Astrocyte (in vitro differentiated cells and primary cell): ENCODE data around the gene SYT6. TPM values are rescaled to one million over a fixed set of nuclear protein-coding genes. Genes with fewer than 3 reads are reported as not detected.

Source experiments
- DNase-seq: peaks from one replicate; pipeline ENCODE4 v3.0.0-alpha.2; 2010; ENCODE audit warnings: low read depth
- FAIRE-seq: peaks from 2 replicates; lab custom pipeline; 2011; peaks lifted over from hg19 to GRCh38; lab: Jason Lieb, UNC
- H2AFZ ChIP-seq: 2 replicates; pipeline ENCODE4 v1.6.0; 2012; ENCODE audit warnings: low read depth, low read length, inconsistent platforms
- H3K27ac ChIP-seq: 2 replicates; pipeline ENCODE4 v1.5.1; 2011; ENCODE audit warnings: low read depth, low read length, inconsistent platforms
- H3K27me3 ChIP-seq: 2 replicates; pipeline ENCODE4 v1.6.0; 2011; ENCODE audit warnings: low read length, inconsistent platforms; ENCODE audit not compliant: insufficient read depth
- H3K36me3 ChIP-seq: 2 replicates; pipeline ENCODE4 v1.5.1; 2011; ENCODE audit warnings: low read length, inconsistent platforms; ENCODE audit not compliant: insufficient read depth
- H3K4me1 ChIP-seq: 2 replicates; pipeline ENCODE4 v1.5.1; 2011; ENCODE audit warnings: low read length, inconsistent platforms; ENCODE audit not compliant: insufficient read depth
- H3K4me2 ChIP-seq: 2 replicates; pipeline ENCODE4 v1.6.0; 2012; ENCODE audit warnings: low read length, inconsistent platforms
- H3K4me3 ChIP-seq: 2 replicates; pipeline ENCODE4 v1.5.1; 2011; ENCODE audit warnings: low read depth, mild to moderate bottlenecking, low read length, inconsistent platforms; ENCODE audit not compliant: insufficient read depth
- H3K79me2 ChIP-seq: 2 replicates; pipeline ENCODE4 v1.6.0; 2012; ENCODE audit warnings: mild to moderate bottlenecking, low read length, inconsistent platforms; ENCODE audit not compliant: insufficient read depth
- H3K9ac ChIP-seq: 2 replicates; pipeline ENCODE4 v1.6.0; 2012; ENCODE audit warnings: mild to moderate bottlenecking, low read length, inconsistent platforms
- H3K9me3 ChIP-seq: 2 replicates; pipeline ENCODE4 v1.5.1; 2012; ENCODE audit warnings: low read depth, mild to moderate bottlenecking, low read length, inconsistent platforms; ENCODE audit not compliant: insufficient read depth
- H4K20me1 ChIP-seq: 2 replicates; pipeline ENCODE4 v1.6.0; 2012; ENCODE audit warnings: low read length, inconsistent platforms; ENCODE audit not compliant: insufficient read depth
- H3K27ac Mint-ChIP-seq: one replicate; pipeline ENCODE4 v1.8.0; 2021; ENCODE audit warnings: mild to moderate bottlenecking, mixed read lengths; ENCODE audit not compliant: unreplicated experiment
- H3K27me3 Mint-ChIP-seq: one replicate; pipeline ENCODE4 v1.8.0; 2021; ENCODE audit warnings: low read depth, mixed read lengths; ENCODE audit not compliant: unreplicated experiment
- H3K36me3 Mint-ChIP-seq: one replicate; pipeline ENCODE4 v1.8.0; 2021; ENCODE audit warnings: low read depth, mixed read lengths; ENCODE audit not compliant: unreplicated experiment
- H3K4me1 Mint-ChIP-seq: one replicate; pipeline ENCODE4 v1.8.0; 2021; ENCODE audit warnings: low read depth, mixed read lengths; ENCODE audit not compliant: unreplicated experiment
- H3K4me3 Mint-ChIP-seq: one replicate; pipeline ENCODE4 v1.8.0; 2021; ENCODE audit warnings: mild to moderate bottlenecking, moderate library complexity, mixed read lengths; ENCODE audit not compliant: unreplicated experiment
- H3K9me3 Mint-ChIP-seq: one replicate; pipeline ENCODE4 v1.8.0; 2021; ENCODE audit warnings: mild to moderate bottlenecking, mixed read lengths; ENCODE audit not compliant: unreplicated experiment
- EZH2 ChIP-seq: IDR thresholded peaks from 2 replicates; pipeline ENCODE4 v1.6.1; 2012; ENCODE audit warnings: mild to moderate bottlenecking, low read length, inconsistent platforms; ENCODE audit not compliant: insufficient read depth
- total RNA-seq: library from RNA; stranded (reverse); gene quantifications from 2 replicates; pipeline ENCODE4 v1.2.1, GENCODE V29; 2021
- TF ChIP-seq, protein P1 (sequence below): IDR thresholded peaks from 2 replicates; pipeline ENCODE4 v1.5.1; 2011; ENCODE audit warnings: low read depth, mild to moderate bottlenecking, inconsistent platforms, low read length, moderate library complexity; ENCODE audit not compliant: insufficient read depth

SYT6 gene
- total RNA-seq, 1 donor from 2014 or later: 0.39 TPM

DNA sequence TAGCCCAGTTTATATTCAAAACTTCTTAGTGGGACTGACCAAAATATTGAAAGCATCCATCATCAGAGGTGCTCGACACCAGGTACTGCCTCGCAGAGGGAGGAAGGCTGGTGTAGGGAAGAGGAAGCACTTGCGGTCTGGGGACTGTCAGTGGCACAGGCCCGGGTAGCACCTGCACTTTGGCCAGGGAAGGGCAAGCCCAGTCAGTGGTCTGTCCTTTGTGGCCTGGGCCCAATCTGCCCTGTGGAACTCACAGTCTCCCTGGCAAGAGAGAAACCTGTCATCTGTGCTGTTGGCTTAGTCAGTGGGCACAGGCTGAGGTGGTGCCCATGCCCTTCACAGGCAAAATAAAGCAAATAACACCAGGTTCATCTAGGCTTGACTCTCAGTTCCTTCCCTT is 77.4 kb downstream of the SYT6 start:
- H3K4me2 ChIP-seq: no peak overlapping the region
- no peak overlapping the region for H2AFZ ChIP-seq

DNA sequence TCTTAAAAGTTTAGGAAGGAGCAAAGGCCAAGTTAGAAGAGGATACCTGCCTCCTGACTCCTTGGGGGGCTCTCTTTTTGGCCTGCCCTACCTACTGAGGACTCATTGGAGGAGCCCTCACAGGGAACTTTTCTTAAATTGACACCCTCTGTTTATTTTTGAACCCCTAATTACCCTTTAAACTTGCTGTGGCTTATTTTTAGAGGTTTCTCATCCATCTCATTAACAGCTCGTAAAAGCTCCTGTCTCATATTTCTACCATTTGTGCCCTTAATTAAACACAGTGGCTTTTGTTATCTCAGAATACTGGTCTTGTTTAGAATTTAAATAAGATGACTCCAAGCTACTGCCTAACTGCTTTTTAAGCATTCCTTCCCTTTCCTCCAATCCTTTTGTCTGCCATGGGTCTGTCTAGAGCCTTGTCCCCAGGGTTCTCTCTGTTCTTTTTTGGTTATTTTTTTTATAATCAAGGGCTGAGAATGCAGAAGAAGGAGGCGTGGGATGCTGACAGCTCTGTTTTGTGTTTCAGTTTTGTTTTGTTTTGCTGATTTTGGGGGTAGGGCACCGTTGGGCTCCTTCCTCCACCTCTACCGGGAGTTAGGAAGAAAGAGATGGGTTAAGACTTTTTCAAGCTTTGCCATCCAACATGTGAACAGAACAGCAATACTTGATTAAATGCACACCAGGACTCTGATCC is 78.0 kb downstream of the SYT6 start:
- Histone ChIP-seq H3K27ac (no peak overlapping the region), H2AFZ (no peak overlapping the region), H3K4me2 (no peak overlapping the region), H3K9me3 (peaks cover 6% of the 10 kb centered on the region), H3K27me3 (no peaks in the 10 kb centered on the region), H3K36me3 (no peaks in the 10 kb centered on the region), H3K4me1 (no peaks in the 10 kb centered on the region), H3K79me2 (no peaks in the 10 kb centered on the region), H3K4me3 (no peak overlapping the region), H4K20me1 (no peaks in the 10 kb centered on the region), H3K9ac (no peak overlapping the region)
- Mint-ChIP-seq H3K9me3 (peaks cover 18% of the 10 kb centered on the region), H3K27me3 (peaks cover 19% of the 10 kb centered on the region), H3K4me1 (no peaks in the 10 kb centered on the region), H3K4me3 (no peak overlapping the region), H3K36me3 (no peaks in the 10 kb centered on the region), H3K27ac (no peak overlapping the region)
- no peak for DNase-seq
- TF ChIP-seq, protein P1, sequence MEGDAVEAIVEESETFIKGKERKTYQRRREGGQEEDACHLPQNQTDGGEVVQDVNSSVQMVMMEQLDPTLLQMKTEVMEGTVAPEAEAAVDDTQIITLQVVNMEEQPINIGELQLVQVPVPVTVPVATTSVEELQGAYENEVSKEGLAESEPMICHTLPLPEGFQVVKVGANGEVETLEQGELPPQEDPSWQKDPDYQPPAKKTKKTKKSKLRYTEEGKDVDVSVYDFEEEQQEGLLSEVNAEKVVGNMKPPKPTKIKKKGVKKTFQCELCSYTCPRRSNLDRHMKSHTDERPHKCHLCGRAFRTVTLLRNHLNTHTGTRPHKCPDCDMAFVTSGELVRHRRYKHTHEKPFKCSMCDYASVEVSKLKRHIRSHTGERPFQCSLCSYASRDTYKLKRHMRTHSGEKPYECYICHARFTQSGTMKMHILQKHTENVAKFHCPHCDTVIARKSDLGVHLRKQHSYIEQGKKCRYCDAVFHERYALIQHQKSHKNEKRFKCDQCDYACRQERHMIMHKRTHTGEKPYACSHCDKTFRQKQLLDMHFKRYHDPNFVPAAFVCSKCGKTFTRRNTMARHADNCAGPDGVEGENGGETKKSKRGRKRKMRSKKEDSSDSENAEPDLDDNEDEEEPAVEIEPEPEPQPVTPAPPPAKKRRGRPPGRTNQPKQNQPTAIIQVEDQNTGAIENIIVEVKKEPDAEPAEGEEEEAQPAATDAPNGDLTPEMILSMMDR: no peak
- TF ChIP-seq EZH2: no peak
- FAIRE-seq: no peak

More for the DNA sequence above, 77.4 kb downstream of the SYT6 start:
- H3K27ac ChIP-seq: no peak overlapping the region
- H3K9me3 Mint-ChIP-seq: peaks cover 18% of the 10 kb centered on the region
- H3K4me1 ChIP-seq: no peaks in the 10 kb centered on the region
- H3K79me2 ChIP-seq: no peaks in the 10 kb centered on the region
- H3K36me3 ChIP-seq: no peaks in the 10 kb centered on the region
- H3K27ac Mint-ChIP-seq: no peak overlapping the region
- H3K9me3 ChIP-seq: peaks cover 6% of the 10 kb centered on the region
- no peaks in the 10 kb centered on the region for H3K27me3 ChIP-seq
- H3K4me1 Mint-ChIP-seq: no peaks in the 10 kb centered on the region
- FAIRE-seq: no peak
- H3K36me3 Mint-ChIP-seq: no peaks in the 10 kb centered on the region
- no peak overlapping the region for H3K4me3 Mint-ChIP-seq
- H3K9ac ChIP-seq: no peak overlapping the region
- TF ChIP-seq, protein P1: no peak
- no peak for TF ChIP-seq EZH2
- no peaks in the 10 kb centered on the region for H4K20me1 ChIP-seq
- no peak overlapping the region for H3K4me3 ChIP-seq
- DNase-seq: no peak
- H3K27me3 Mint-ChIP-seq: peaks cover 23% of the 10 kb centered on the region

- Mint-ChIP-seq H3K27ac (no peak overlapping the region), H3K27me3 (peaks cover 15% of the 10 kb centered on the region), H3K36me3 (no peaks in the 10 kb centered on the region), H3K9me3 (peaks cover 18% of the 10 kb centered on the region), H3K4me1 (no peaks in the 10 kb centered on the region), H3K4me3 (no peak overlapping the region)
- no peak overlapping the region for H3K4me3 ChIP-seq
- DNase-seq: no peak
- no peaks in the 10 kb centered on the region for H3K27me3 ChIP-seq
- no peak for TF ChIP-seq EZH2
- TF ChIP-seq, protein P1: no peak
- no peak overlapping the region for H3K27ac ChIP-seq
- no peak for FAIRE-seq
- H4K20me1 ChIP-seq: no peaks in the 10 kb centered on the region
- H3K9me3 ChIP-seq: peaks cover 6% of the 10 kb centered on the region
- no peaks in the 10 kb centered on the region for H3K4me1 ChIP-seq
- no peaks in the 10 kb centered on the region for H3K36me3 ChIP-seq
- no peaks in the 10 kb centered on the region for H3K79me2 ChIP-seq
- H2AFZ ChIP-seq: no peak overlapping the region
- H3K4me2 ChIP-seq: no peak overlapping the region
- H3K9ac ChIP-seq: no peak overlapping the region
These were observed 78.6 kb downstream of the SYT6 start for GRCh38 chr1:114075105-114075504.
